ENCODE measurements around the gene TMUB2.

- TF ChIP-seq EZH2 (IDR thresholded peaks at IDR 0.05; ENCODE audit: insufficient read depth, poor library complexity, severe bottlenecking), result no peak
- TF ChIP-seq EZH2phosphoT487 (IDR thresholded peaks at IDR 0.05; ENCODE audit: insufficient read depth, low read depth), result no peak
Observed at GRCh38 chr17:44207743-44208142, 21.0 kb downstream of the TMUB2 start.
